Fibroblast of pulmonary artery (primary cell): Measurements from ENCODE around the gene TNPO2.
"Not testable (repeated sequence)": the region's sequence is repeated elsewhere in the genome, so short reads cannot be mapped to it uniquely, and the experiment has no call there.

ENCODE experiments used
- DNase-seq: peaks from one replicate; pipeline ENCODE4 v3.0.0-alpha.2; 2010; ENCODE audit warnings: low read depth
- H3K4me3 ChIP-seq: replicated peaks from 2 replicates; pipeline ENCODE4 v1.5.1; 2011; ENCODE audit warnings: low read depth, mild to moderate bottlenecking, control low read depth, low read length, moderate library complexity
- TF ChIP-seq, protein P1 (sequence below): IDR thresholded peaks from 2 replicates; pipeline ENCODE4 v1.5.1; 2011; ENCODE audit warnings: mild to moderate bottlenecking, control low read depth, low read length, inconsistent platforms; ENCODE audit errors: missing control alignments

The TNPO2 gene

DNA sequence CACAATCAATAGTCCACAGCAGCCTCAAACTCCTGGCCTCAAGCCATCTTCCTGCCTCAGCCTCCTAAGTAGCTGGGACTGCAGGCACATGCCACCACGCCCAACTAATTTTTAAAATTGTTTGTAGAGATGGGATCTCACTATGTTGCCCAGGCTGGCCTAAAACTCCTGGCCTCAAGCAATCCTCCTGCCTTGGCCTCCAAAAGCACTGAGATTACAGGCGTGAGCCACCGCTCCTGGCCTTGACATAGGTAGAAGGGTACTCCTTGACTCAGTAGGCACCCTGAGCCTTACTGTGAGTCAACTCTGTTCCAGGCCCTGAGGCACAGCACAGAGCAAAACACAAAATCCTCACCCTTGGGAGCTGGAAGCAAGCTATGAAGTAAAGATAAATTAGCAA lies 7.8 kb downstream of the TNPO2 start:
- DNase-seq, result no peak
- TF ChIP-seq, protein P1, sequence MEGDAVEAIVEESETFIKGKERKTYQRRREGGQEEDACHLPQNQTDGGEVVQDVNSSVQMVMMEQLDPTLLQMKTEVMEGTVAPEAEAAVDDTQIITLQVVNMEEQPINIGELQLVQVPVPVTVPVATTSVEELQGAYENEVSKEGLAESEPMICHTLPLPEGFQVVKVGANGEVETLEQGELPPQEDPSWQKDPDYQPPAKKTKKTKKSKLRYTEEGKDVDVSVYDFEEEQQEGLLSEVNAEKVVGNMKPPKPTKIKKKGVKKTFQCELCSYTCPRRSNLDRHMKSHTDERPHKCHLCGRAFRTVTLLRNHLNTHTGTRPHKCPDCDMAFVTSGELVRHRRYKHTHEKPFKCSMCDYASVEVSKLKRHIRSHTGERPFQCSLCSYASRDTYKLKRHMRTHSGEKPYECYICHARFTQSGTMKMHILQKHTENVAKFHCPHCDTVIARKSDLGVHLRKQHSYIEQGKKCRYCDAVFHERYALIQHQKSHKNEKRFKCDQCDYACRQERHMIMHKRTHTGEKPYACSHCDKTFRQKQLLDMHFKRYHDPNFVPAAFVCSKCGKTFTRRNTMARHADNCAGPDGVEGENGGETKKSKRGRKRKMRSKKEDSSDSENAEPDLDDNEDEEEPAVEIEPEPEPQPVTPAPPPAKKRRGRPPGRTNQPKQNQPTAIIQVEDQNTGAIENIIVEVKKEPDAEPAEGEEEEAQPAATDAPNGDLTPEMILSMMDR, result no peak
- H3K4me3 ChIP-seq, result no peak overlapping the region

DNA sequence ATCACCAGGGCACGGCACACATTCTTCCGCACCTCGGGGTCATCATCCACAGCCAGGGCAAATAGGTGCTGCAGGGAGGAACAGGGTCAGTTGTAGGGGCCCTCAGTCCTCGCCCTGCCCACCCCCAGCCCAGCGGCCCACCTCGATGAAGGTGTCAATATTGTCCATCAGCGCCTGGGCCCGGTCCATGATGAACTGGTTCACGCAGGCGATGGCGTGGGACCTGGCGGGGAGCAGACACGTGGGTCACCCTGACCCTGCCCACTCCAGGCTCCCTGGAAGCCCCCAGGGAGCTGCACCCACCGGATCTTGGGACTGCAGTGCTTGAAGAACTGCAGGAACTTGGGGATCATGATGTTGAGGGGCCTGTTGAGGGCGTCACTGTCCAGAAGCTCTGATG lies 8.6 kb downstream of the TNPO2 start:
- H3K4me3 ChIP-seq, result no peak overlapping the region

DNA sequence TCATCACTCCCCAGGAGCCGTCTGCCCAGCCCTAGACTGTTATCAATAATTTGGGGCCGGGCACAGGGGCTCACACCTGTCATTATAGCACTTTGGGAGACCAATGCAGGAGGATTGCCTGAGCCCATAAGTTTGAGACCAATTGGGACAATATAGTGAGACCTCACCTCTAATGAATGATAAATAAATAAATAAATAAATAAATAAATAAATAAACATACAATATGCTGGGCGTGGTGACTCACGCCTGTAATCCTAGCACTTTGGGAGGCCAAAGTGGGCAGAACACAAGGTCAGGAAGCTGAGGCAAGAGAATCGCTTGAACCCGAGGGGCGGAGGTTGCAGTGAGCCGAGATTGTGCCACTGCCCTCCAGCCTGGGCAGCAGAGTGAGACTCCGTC lies 10.4 kb downstream of the TNPO2 start:
- DNase-seq, H3K4me3 ChIP-seq: not testable (repeated sequence)

More for the DNA sequence above, 8.6 kb downstream of the TNPO2 start:
- no peak for DNase-seq
- TF ChIP-seq, protein P1, result no peak

DNA sequence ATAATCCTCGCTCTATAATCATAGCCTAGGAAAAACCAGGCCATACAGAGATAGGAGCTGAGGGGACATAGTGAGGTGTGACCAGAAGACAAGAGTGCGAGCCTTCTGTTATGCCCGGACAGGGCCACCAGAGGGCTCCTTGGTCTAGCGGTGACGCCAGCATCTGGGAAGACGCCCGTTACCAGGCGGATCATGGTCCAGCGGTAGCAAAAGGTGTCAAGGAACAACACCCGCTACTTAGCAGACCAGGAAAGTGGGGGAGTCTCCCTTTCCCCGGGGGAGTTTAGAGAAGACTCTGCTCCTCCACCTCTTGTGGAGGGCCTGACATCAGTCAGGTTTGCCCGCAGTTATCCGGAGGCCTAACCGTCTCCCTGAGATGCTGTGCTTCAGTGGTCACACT lies 11.7 kb downstream of the TNPO2 start:
- DNase-seq, H3K4me3 ChIP-seq: not testable (repeated sequence)

DNA sequence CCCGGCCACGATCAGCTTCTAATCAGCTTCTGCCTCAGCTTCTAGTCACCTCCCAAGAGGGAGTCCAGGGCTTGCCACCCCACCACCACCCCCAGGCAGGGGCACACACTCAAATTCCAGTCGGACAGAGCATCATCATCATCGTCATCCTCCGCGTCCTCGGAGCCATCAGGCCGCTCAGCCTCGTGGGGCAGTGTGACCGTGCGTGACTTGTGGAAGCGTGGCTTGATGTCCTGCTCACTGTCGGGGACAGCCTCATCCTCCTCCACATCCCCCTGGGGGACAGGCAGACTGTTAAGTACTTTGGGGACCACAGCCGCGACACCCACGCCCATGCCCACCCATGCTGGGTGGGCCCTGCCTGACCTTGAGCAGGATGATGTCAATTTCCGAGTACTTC lies 12.5 kb downstream of the TNPO2 start:
- TF ChIP-seq, protein P1, result no peak
- no peak for DNase-seq
- no peak overlapping the region for H3K4me3 ChIP-seq

DNA sequence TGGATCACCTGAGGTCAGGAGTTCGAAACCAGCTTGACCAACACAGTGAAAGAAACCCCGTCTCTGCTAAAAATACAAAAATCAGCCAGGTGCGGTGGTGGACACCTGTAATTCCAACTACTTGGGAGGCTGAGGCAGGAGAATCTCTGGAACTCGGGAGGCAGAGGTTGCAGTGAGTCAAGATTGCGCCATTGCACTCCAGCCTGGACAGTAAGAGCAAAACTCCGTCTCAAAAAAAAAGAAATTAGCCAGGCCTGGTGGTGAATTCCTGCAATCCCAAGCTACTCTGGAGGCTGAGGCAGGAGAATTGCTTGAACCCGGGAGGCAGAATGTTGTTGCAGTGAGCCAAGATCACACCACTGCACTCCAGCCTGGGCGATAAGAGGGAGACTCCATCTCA lies 15.1 kb downstream of the TNPO2 start:
- no peak overlapping the region for H3K4me3 ChIP-seq
- TF ChIP-seq, protein P1, result no peak
- no peak for DNase-seq

DNA sequence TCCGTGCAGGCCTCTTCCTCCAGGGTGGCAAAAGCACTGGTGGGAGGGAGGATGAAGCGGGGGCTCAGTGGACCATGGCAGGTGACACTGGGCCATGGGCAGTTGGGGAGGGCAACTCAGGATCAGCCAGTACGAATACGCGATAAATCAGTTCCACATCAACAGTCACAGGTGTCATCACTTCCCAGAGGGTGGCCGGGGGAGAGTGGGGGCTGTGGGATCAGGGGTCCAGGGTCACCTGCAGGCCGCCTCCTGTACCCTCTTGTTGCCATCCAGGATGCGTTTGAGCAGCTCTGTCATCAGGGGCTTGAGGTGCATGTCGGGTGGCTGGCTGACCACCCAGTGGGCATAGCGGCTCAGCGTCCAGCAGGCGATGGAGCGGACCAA lies 17.4 kb downstream of the TNPO2 start:
- TF ChIP-seq, protein P1, result no peak
- no peak overlapping the region for H3K4me3 ChIP-seq

DNA sequence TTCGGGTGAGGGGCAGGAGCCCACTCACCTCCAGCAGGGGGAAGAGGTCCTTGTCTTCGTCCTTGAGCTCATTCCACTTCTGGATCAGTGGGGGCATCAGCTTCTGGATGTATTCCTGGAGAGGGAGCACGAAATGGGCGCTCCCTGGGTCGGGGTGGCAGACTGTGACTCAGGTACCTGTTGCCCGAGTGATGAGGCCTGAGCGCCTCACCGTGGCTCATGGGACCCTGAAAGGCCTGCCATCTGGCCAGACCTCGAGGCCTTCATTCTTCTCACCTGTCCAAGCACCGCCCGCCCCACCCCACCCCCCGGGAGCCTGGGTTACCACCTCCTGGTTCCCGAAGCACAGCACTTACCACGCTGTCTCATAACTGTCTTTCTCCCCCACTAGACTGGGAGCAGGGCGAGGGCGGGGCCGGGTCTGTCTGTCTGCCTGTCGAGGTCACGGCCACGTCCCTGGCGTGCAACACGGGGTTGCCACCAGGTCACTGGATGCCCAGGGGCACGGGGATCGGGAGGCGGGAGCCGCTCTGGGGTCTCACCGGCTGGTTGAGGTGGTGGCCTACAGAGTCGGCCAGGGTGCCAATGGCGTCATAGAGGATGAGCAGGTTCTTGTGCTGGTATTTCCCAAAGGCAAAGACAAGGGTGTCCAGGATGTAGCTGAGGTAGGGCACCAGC lies 17.9 kb downstream of the TNPO2 start:
- no peak overlapping the region for H3K4me3 ChIP-seq
- DNase-seq, result no peak
- TF ChIP-seq, protein P1, result no peak

More for the DNA sequence above, 17.4 kb downstream of the TNPO2 start:
- no peak for DNase-seq
